K562 (cell line): ENCODE data around the gene CBL. TPM values are rescaled to one million over a fixed set of nuclear protein-coding genes. Genes with fewer than 3 reads are reported as not detected.

Experiments used
- ATAC-seq: fragments of 200-7000 bp; cut with Tn5 transposase; 3 replicates; pipeline ENCODE4 v1.9.1; 2020; ENCODE audit warnings: moderate library complexity
- BruUV-seq: library from RNA; stranded (reverse); fragments of 400-500 nt; replicated peaks from 2 replicates; lab custom pipeline; 2021; lab: Mats Ljungman, UMichigan
- CTCF ChIA-PET: fragments of 300-600 bp; formaldehyde crosslinking; extraction: SDS; loops from one replicate; lab custom pipeline; 2021; ENCODE audit warnings: low intra/inter-chr PET ratio; lab: Yijun Ruan, JAX
- POLR2A ChIA-PET: fragments of 300-600, 350-650 bp; sonication (Branson Sonifier 250); formaldehyde crosslinking; extraction: SDS; loops from one replicate; lab custom pipeline; 2021; ENCODE audit warnings: antibody characterized with exemption, inconsistent platforms; lab: Yijun Ruan, JAX
- DNase-seq, 4 experiments: peaks; one replicate each; pipeline versions ENCODE4 v3.0.0 to v3.0.0-alpha.2; 2011 to 2018; ENCODE audit warnings: low spot score in 3 of 4, mixed read lengths in 3 of 4; ENCODE audit errors: extremely low read depth in 1 of 4
- FAIRE-seq: peaks from 2 replicates; lab custom pipeline; 2011; peaks lifted over from hg19 to GRCh38; lab: Jason Lieb, UNC
- H2AFZ ChIP-seq: 2 replicates; pipeline ENCODE4 v1.6.0; 2011; ENCODE audit warnings: low read depth, low read length, control low read depth, inconsistent platforms
- H3K27ac ChIP-seq: fragments of 200-600 bp; 3 replicates; pipeline ENCODE4 v1.8.0; 2011; ENCODE audit warnings: low read depth, mild to moderate bottlenecking, control low read depth, inconsistent platforms, low read length, moderate library complexity, mixed read lengths; ENCODE audit errors: extremely low read depth
- H3K27me3 ChIP-seq, 2 experiments: fragments of 300-600 bp in 1 of 2; 2 replicates in 1 of 2; 3 replicates in 1 of 2; pipeline versions ENCODE4 v1.6.0 to v1.8.0; 2011; ENCODE audit warnings: inconsistent platforms in 2 of 2, low read length in 2 of 2, mild to moderate bottlenecking in 1 of 2, mixed read lengths in 1 of 2, moderate library complexity in 1 of 2; ENCODE audit not compliant: control insufficient read depth in 2 of 2, insufficient read depth in 2 of 2
- H3K36me3 ChIP-seq: fragments of 300-600 bp; 3 replicates; pipeline ENCODE4 v1.8.0; 2011; ENCODE audit warnings: mild to moderate bottlenecking, low read length, inconsistent platforms; ENCODE audit not compliant: control insufficient read depth, insufficient read depth
- H3K4me1 ChIP-seq, 2 experiments: fragments of 200-600 bp in 1 of 2; replicated peaks in 1 of 2; 2 replicates in 1 of 2; 3 replicates in 1 of 2; pipeline versions ENCODE4 v1.5.1 to v1.8.0; 2011; ENCODE audit warnings: inconsistent platforms in 2 of 2, low read length in 2 of 2, mild to moderate bottlenecking in 1 of 2, mixed read lengths in 1 of 2, moderate library complexity in 1 of 2; ENCODE audit not compliant: control insufficient read depth in 2 of 2, insufficient read depth in 2 of 2
- H3K4me2 ChIP-seq: 2 replicates; pipeline ENCODE4 v1.6.1; 2011; ENCODE audit warnings: low read length, control low read depth, inconsistent platforms, mixed read lengths; ENCODE audit not compliant: insufficient read depth
- H3K4me3 ChIP-seq: fragments of 200-600 bp; sonication (generic), shearing (Covaris generic); 2 replicates; pipeline ENCODE4 v1.5.1; 2016; ENCODE audit warnings: control low read depth, inconsistent platforms
- H3K79me2 ChIP-seq: fragments of 200-600 bp; 3 replicates; pipeline ENCODE4 v1.8.0; 2011; ENCODE audit warnings: low read length, inconsistent platforms; ENCODE audit not compliant: control insufficient read depth, insufficient read depth
- H3K9ac ChIP-seq, 2 experiments: 2 replicates each; pipeline versions ENCODE4 v1.6.0 to v1.6.1; 2011; ENCODE audit warnings: low read depth in 2 of 2, low read length in 2 of 2, control low read depth in 1 of 2, inconsistent platforms in 1 of 2, mild to moderate bottlenecking in 1 of 2, mixed read lengths in 1 of 2; ENCODE audit not compliant: insufficient read depth in 1 of 2
- H3K9me1 ChIP-seq: one replicate; pipeline ENCODE4 v1.6.0; 2011; ENCODE audit warnings: inconsistent platforms, mild to moderate bottlenecking, low read length, moderate library complexity; ENCODE audit not compliant: control insufficient read depth, insufficient read depth
- H3K9me3 ChIP-seq: replicated peaks from 2 replicates; pipeline ENCODE4 v1.5.1; 2011; ENCODE audit warnings: low read depth, low read length, inconsistent platforms; ENCODE audit not compliant: control insufficient read depth, insufficient read depth
- H4K20me1 ChIP-seq: replicated peaks from 2 replicates; pipeline ENCODE4 v1.6.1; 2011; ENCODE audit warnings: low read length, inconsistent platforms, mixed read lengths; ENCODE audit not compliant: control insufficient read depth, insufficient read depth
- ARID1B ChIP-seq: fragments of 450-650 bp; IDR thresholded peaks from 2 replicates; pipeline ENCODE4 v1.6.1; 2016; ENCODE audit warnings: antibody characterized with exemption, mild to moderate bottlenecking, inconsistent platforms
- BRD4 ChIP-seq: fragments of 200-600 bp; sonication (generic); IDR thresholded peaks from 2 replicates; pipeline ENCODE4 v1.6.1; 2017; ENCODE audit warnings: inconsistent platforms
- CBFA2T3 ChIP-seq: fragments of 450-650 bp; IDR thresholded peaks from 2 replicates; pipeline ENCODE4 v1.6.1; 2017
- CREBBP ChIP-seq: IDR thresholded peaks from one replicate; pipeline ENCODE4 v1.6.1; 2012; ENCODE audit warnings: low read depth, mild to moderate bottlenecking, control low read depth, inconsistent platforms, low read length
- CXXC5 ChIP-seq: fragments of 250-450 bp; sonication (Bioruptor Pico); IDR thresholded peaks from 2 replicates; pipeline ENCODE4 v1.8.0; 2022; ENCODE audit warnings: inconsistent platforms, mild to moderate bottlenecking, moderate library complexity
- HDAC1 ChIP-seq, 2 experiments: fragments of 450-650 bp; IDR thresholded peaks; 2 replicates each; pipeline ENCODE4 v1.6.1; 2016 to 2017; ENCODE audit warnings: inconsistent platforms in 1 of 2, mild to moderate bottlenecking in 1 of 2, moderate library complexity in 1 of 2
- KDM1A ChIP-seq, 2 experiments: fragments of 450-650 bp; IDR thresholded peaks; 2 replicates each; pipeline ENCODE4 v1.6.1; 2016; ENCODE audit warnings: mild to moderate bottlenecking in 2 of 2
- MAFF ChIP-seq: IDR thresholded peaks from 2 replicates; pipeline ENCODE4 v1.6.1; 2012; ENCODE audit warnings: low read length, improper control_type of control experiment
- MAZ ChIP-seq, 2 experiments: fragments of 450-650 bp in 1 of 2; sonication (generic) in 1 of 2; formaldehyde crosslinking; IDR thresholded peaks in 1 of 2; conservative IDR thresholded peaks in 1 of 2; 2 replicates each; pipeline versions ENCODE4 v1.4.0 to v1.5.0; 2020; ENCODE audit warnings: mild to moderate bottlenecking in 1 of 2, missing genetic modification reagents in 1 of 2
- NFIC ChIP-seq: fragments of 450-650 bp; IDR thresholded peaks from 2 replicates; pipeline ENCODE4 v1.6.1; 2017; ENCODE audit warnings: mild to moderate bottlenecking, inconsistent platforms
- NR4A1 ChIP-seq, 2 experiments: fragments of 250-450 bp in 1 of 2; fragments of 450-650 bp in 1 of 2; sonication (Bioruptor Pico) in 1 of 2; IDR thresholded peaks; 2 replicates each; pipeline versions ENCODE4 v1.4.0 to v1.6.1; 2016 to 2020; ENCODE audit warnings: mild to moderate bottlenecking in 2 of 2, missing compliant biosample characterization in 1 of 2, missing genetic modification characterization in 1 of 2, moderate library complexity in 1 of 2
- OTX1 ChIP-seq: fragments of 450-650 bp; formaldehyde crosslinking; IDR thresholded peaks from 2 replicates; pipeline ENCODE4 v1.4.0; 2022; ENCODE audit warnings: mild to moderate bottlenecking
- RCOR1 ChIP-seq, 2 experiments: IDR thresholded peaks; 2 replicates each; pipeline ENCODE4 v1.6.1; 2012; ENCODE audit warnings: low read depth in 2 of 2, low read length in 2 of 2, borderline replicate concordance in 1 of 2, improper control_type of control experiment in 1 of 2
- SLC30A9 ChIP-seq: fragments of 250-450 bp; sonication (Bioruptor Pico); IDR thresholded peaks from 2 replicates; pipeline ENCODE4 v1.8.0; 2022; ENCODE audit warnings: mild to moderate bottlenecking, moderate library complexity
- TAL1 ChIP-seq: fragments of 450-650 bp; IDR thresholded peaks from 2 replicates; pipeline ENCODE4 v1.6.1; 2016; ENCODE audit warnings: mild to moderate bottlenecking
- TCF3 ChIP-seq: sonication (generic); formaldehyde crosslinking; IDR thresholded peaks from 2 replicates; pipeline ENCODE4 v1.4.0; 2020; ENCODE audit warnings: mild to moderate bottlenecking, missing genetic modification reagents
- TEAD4 ChIP-seq, 2 experiments: sonication (generic) in 1 of 2; formaldehyde crosslinking in 1 of 2; IDR thresholded peaks; 2 replicates each; pipeline versions ENCODE4 v1.6.1 to v1.8.0; 2012 to 2022; ENCODE audit warnings: borderline replicate concordance in 1 of 2, inconsistent platforms in 1 of 2, low read length in 1 of 2, mild to moderate bottlenecking in 1 of 2, missing genetic modification reagents in 1 of 2
- ZFP36 ChIP-seq: fragments of 150-350 bp; IDR thresholded peaks from 2 replicates; pipeline ENCODE4 v1.6.1; 2018; ENCODE audit warnings: low read length, low read depth; ENCODE audit not compliant: partially characterized antibody
- ZNF12 ChIP-seq: sonication (generic); formaldehyde crosslinking; IDR thresholded peaks from 2 replicates; pipeline ENCODE4 v1.4.0; 2020; ENCODE audit warnings: mild to moderate bottlenecking, missing genetic modification reagents
- ZNF696 ChIP-seq: fragments of 250-450 bp; sonication (Bioruptor Pico); conservative IDR thresholded peaks from 2 replicates; pipeline ENCODE4 v1.4.0; 2020; ENCODE audit warnings: mild to moderate bottlenecking, moderate library complexity
- WGBS: fragments of 100-300 bp; shearing (Covaris generic); methylation state at CpG from one replicate; pipeline ENCODE4 v1.1.6; 2016; ENCODE audit warnings: low coverage, mixed read lengths; ENCODE audit not compliant: insufficient coverage; ENCODE audit errors: missing lambda C conversion rate; 5-methylcytosine and 5-hydroxymethylcytosine counted together
- in situ Hi-C: fragments of 300-500 bp; cut with MboI; formaldehyde crosslinking; loops from 4 replicates; pipeline ENCODE4 v1.15.0; 2018; ENCODE audit warnings: inconsistent platforms, mixed read lengths
- intact Hi-C: fragments of 100-400 bp; cut with micrococcal nuclease; formaldehyde crosslinking; loops from 2 replicates; pipeline ENCODE4 v1.14.2; 2022
- polyA plus RNA-seq, 8 experiments: library from polyadenylated mRNA; depleted of rRNA in 4 of 8; stranded (reverse) in 5 of 8; unstranded in 3 of 8; fragments of >200 nt; fragmentation: Nextera tagmentation in 2 of 8; fragmentation: Illumina TruSeq in 1 of 8; extraction: Ambion mirVana in 2 of 8; extraction: Trizol in 1 of 8; gene quantifications; 2 replicates each; pipeline versions ENCODE4 v1.2.1 to v1.2.3, GENCODE V29; 2011 to 2014; ENCODE audit warnings: inconsistent platforms in 1 of 8, missing spikeins in 1 of 8
- total RNA-seq, 7 experiments: library from RNA; depleted of rRNA in 6 of 7; stranded (reverse); fragments of >200 nt in 6 of 7; fragmentation: Illumina TruSeq in 2 of 7; extraction: Trizol in 2 of 7; gene quantifications; 2 replicates each; pipeline versions ENCODE4 v1.2.1 to v1.2.3, GENCODE V29; 2011 to 2021; ENCODE audit warnings: low replicate concordance in 1 of 7
- TF ChIP-seq, protein P1 (sequence below): fragments of 250-450 bp; sonication (Bioruptor Pico); IDR thresholded peaks from 2 replicates; pipeline ENCODE4 v1.6.1; 2021; ENCODE audit warnings: mild to moderate bottlenecking
- TF ChIP-seq, protein P2 (sequence below): fragments of 450-650 bp; IDR thresholded peaks from 2 replicates; pipeline ENCODE4 v1.6.1; 2017; ENCODE audit warnings: mild to moderate bottlenecking, moderate library complexity
- TF ChIP-seq, protein P3 (sequence below): sonication (generic); IDR thresholded peaks from 2 replicates; pipeline ENCODE4 v1.6.1; 2016

CBL gene
- total and polyA plus RNA-seq, 9 of the 15 experiments (the other 6 are each of a cell fraction or from before 2014, with no cell fraction given): 3.2 to 24.9 (median 9.9) TPM

DNA sequence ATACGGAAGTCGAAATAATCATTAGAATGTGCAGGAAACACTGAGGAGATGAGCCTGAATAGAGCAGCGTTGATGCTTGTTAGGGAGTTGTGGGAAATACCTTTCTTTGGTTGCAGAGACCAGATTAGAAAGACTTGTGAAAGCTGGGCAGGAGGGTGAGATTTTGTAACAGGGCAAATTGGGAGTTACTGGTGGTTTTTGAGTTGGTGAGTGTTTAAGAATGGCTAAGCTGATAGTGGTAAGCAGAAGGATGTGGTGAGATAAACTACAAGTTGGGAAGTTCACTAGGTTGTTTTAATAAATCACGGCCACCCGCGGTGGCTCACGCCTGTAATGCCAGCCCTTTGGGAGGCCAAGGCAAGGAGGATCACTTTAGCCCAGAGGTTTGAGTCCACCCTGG is 76.4 kb downstream of the CBL start:
- intact Hi-C loops (no loop called here), in situ Hi-C loops (no loop called here)
- BruUV-seq: no TSS peak
- Histone ChIP-seq H3K27me3 (no peaks in the 10 kb centered on the region), H3K27ac (no peak overlapping the region), H4K20me1 (no peaks in the 10 kb centered on the region), H3K4me2 (no peak overlapping the region), H2AFZ (no peak overlapping the region), H3K36me3 (peaks cover 44% of the 10 kb centered on the region; the same call in 2 of the 3 replicates), H3K79me2 (no peaks in the 10 kb centered on the region), H3K9me3 (no peaks in the 10 kb centered on the region), H3K4me1 (peaks cover 0 to 3% of the 10 kb centered on the region in 2 experiments; a peak in 2 of 5 replicates), H3K9me1 (no peaks in the 10 kb centered on the region), H3K9ac (no peak overlapping the region), H3K4me3 (no peak overlapping the region)
- POLR2A ChIA-PET: interaction anchor here (0.6 to 1.2 kb wide), 5 partner anchors 14 to 96 kb away, joined by 3 read pairs; partner anchors contain the start of gene MCAM
- DNase-seq (no peak), FAIRE-seq (no peak), ATAC-seq (no peak)
- CTCF ChIA-PET: no interaction called here
- WGBS: 48% methylated on average over 7 of the region's 7 CpGs
- TF ChIP-seq ZNF696 (CRISPR knock-in tag) (no peak), RCOR1 (IDR thresholded peaks at IDR 0.05; ENCODE audit: borderline replicate concordance in 1 of 2, low read depth in 2 of 2, low read length in 2 of 2) (peak in 1 of 2 experiments; percentile 31; a peak in 1 of 4 replicates), TCF3 (CRISPR knock-in tag) (peak; percentile 55), NFIC (0 out of 2 replicates have a peak, but pooled peaks have one; percentile 11), ZFP36 (no peak), TAL1 (peak; percentile 29; the same call in 1 of the 2 replicates), SLC30A9 (no peak), ARID1B (peak; percentile 30; the same call in 1 of the 2 replicates), CREBBP (no peak), MAZ (CRISPR knock-in tag; conservative IDR thresholded peaks at IDR 0.05 in 1 of 2, IDR thresholded peaks at IDR 0.05 in 1 of 2) (no peak), BRD4 (no peak), ZNF12 (CRISPR knock-in tag) (no peak), CBFA2T3 (peak; percentile 70), TEAD4 (IDR thresholded peaks at IDR 0.05; ENCODE audit: low read length) (peak; percentile 44), TEAD4 (CRISPR knock-in tag; IDR thresholded peaks at IDR 0.05; ENCODE audit: borderline replicate concordance) (no peak), OTX1 (no peak), NR4A1 (CRISPR knock-in tag; IDR thresholded peaks at IDR 0.05) (no peak), NR4A1 (tag; IDR thresholded peaks at IDR 0.05) (no peak), HDAC1 (IDR thresholded peaks at IDR 0.05) (peak in 1 of 2 experiments; percentile 50; a peak in 1 of 4 replicates), KDM1A (IDR thresholded peaks at IDR 0.05) (peak; percentile 75 to 78), MAFF (no peak), CXXC5 (CRISPR knock-in tag) (no peak)
- TF ChIP-seq, protein P1, sequence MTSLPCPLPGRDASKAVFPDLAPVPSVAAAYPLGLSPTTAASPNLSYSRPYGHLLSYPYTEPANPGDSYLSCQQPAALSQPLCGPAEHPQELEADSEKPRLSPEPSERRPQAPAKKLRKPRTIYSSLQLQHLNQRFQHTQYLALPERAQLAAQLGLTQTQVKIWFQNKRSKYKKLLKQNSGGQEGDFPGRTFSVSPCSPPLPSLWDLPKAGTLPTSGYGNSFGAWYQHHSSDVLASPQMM (CRISPR knock-in tag): no peak
- TF ChIP-seq, protein P2, sequence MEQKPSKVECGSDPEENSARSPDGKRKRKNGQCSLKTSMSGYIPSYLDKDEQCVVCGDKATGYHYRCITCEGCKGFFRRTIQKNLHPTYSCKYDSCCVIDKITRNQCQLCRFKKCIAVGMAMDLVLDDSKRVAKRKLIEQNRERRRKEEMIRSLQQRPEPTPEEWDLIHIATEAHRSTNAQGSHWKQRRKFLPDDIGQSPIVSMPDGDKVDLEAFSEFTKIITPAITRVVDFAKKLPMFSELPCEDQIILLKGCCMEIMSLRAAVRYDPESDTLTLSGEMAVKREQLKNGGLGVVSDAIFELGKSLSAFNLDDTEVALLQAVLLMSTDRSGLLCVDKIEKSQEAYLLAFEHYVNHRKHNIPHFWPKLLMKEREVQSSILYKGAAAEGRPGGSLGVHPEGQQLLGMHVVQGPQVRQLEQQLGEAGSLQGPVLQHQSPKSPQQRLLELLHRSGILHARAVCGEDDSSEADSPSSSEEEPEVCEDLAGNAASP: no peak
- TF ChIP-seq, protein P3, sequence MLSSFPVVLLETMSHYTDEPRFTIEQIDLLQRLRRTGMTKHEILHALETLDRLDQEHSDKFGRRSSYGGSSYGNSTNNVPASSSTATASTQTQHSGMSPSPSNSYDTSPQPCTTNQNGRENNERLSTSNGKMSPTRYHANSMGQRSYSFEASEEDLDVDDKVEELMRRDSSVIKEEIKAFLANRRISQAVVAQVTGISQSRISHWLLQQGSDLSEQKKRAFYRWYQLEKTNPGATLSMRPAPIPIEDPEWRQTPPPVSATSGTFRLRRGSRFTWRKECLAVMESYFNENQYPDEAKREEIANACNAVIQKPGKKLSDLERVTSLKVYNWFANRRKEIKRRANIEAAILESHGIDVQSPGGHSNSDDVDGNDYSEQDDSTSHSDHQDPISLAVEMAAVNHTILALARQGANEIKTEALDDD: peak; percentile 78
